Kidney glomerular epithelial cell (primary cell): ENCODE data around the gene USP11.
A peak's percentile ranks its signal among the peaks of the same experiment; 100 is the strongest.

ENCODE experiments used
- DNase-seq: peaks from one replicate; lab custom pipeline; 2025; lab: John Stamatoyannopoulos, UW

USP11 gene

DNA sequence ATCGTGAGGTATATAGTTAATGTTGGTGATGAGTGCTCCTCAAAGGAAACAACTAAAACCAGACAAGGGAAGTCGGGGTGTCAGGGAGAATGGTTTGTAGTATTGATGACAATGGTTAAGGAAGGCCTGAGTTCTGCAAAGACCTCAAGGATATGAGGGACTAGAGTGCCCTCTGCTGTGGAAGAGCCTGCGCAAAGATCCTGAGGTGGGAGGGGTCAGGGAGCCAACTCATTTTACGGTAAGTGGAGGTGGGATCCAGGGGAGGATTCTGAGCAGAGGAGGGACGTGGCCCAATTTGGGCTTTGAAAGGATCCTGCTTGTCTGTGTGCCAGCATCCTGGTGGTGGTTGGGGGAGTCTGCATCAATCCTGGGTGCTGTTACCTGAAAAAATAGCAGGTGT, 27.8 kb upstream of the USP11 start:
- DNase-seq = no peak

DNA sequence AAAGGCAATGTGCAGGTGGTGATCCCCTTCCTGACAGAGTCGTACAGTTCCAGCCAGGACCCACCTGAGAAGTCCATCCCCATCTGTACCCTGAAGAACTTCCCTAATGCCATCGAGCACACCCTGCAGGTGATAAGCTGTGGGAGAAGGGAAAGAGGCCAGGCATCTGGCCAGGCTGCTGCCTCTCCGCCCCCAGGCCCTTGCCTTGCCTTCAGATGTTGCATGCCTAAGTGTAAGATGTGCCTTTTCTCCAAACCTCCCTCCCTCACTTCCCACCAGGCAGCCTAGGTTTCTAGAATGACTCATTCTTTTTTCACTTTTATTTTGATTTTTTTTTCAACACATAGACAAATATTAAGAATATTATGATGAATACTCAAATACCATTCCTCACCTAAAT, 26.5 kb upstream of the USP11 start:
- no peak for DNase-seq

DNA sequence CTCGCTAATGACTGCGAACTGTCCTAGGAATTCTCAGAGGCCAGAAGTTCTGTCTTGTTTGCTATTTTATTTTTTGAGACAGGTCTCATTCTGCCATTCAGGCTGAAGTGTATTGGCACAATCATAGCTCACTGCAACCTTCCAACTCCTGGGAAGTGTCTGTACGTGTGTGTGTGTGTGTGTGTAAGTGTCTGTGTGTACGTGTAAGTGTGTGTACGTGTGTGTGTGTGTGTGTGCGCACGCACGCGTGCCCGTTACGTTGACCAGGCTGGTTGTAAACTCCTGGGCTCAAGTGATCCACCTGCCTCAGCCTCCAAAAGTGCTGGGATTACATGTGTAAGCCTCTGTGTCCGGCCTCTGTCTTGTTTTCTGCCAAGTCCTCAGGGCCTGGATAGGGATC, 24.7 kb upstream of the USP11 start:
- DNase-seq = no peak

DNA sequence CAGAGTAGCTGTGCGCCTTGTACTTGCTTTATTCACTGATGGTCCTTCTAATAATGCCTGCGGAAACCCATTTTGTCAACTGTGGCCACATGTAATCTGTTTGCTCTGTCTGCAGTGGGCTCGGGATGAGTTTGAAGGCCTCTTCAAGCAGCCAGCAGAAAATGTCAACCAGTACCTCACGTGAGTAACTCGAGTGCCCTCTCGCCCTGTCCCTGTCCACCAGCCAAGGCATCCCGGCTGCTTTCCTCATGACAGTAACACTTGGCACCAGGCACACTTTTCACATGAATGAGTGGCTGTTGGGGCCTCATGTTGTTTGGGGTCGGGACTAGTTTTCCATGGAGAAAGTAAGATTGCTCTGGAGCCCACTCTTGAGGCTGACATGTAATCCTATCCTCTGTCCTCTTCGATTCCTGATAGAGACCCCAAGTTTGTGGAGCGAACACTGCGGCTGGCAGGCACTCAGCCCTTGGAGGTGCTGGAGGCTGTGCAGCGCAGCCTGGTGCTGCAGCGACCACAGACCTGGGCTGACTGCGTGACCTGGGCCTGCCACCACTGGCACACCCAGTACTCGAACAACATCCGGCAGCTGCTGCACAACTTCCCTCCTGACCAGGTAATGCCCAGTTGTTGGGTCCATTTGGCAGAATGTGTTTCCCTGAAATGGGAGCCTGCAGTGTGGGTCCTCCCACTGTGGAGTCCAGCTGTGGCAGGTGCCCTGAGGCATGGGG, 23.1 kb upstream of the USP11 start:
- DNase-seq = no peak

GRCh38 chrX:47210661-47211425, 22.0 kb upstream of the USP11 start:
- DNase-seq = no peak

- DNase-seq = no peak
These were observed 20.2 kb upstream of the USP11 start for GRCh38 chrX:47212381-47213293.

DNA sequence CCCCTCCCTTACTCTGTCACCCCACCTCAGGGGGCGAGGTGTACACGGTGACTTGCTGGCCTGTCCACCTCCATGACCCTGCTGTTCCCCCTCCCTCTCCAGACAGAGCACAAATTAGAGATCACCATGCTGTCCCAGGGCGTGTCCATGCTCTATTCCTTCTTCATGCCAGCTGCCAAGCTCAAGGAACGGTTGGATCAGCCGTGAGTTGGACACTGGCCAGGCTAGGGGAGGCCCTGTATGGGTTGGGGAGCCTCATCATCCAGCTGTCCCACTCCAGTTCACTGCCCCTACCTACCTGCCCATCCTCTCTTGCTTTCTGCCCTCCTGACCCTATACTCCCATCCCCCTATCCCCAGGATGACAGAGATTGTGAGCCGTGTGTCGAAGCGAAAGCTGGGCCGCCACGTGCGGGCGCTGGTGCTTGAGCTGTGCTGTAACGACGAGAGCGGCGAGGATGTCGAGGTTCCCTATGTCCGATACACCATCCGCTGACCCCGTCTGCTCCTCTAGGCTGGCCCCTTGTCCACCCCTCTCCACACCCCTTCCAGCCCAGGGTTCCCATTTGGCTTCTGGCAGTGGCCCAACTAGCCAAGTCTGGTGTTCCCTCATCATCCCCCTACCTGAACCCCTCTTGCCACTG, 18.3 kb upstream of the USP11 start:
- DNase-seq = no peak

DNA sequence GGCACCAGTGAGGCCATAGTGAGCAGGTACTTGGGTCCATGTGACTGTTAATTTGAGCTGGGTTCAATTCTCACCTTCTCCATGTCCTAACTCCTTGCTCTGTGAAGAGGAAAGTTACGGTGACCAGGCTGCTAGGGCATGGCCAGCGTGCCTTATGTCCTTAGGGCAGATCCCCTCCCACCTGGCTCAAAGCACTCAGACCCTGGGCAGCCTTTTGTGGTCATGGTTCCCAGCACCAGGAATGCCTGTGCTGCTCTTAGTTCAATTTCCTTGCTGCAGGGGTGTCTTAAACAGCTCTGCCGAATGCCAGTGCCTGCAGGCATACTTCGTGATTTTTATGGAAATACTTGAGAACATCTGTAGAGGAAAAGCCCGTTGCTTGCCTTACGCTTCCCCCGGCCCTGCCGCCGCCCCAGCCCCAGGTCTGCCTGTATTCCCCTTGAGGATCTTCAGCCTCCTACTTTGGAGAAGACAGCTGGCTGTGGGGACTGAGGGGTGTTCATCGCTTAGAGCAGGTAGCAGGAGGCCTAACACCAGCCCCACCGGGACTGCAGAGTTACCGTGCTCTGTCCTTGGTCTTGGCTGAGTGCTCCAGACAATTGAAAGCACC, 17.4 kb upstream of the USP11 start:
- no peak for DNase-seq

GRCh38 chrX:47216393-47216925, 16.4 kb upstream of the USP11 start:
- no peak for DNase-seq

DNA sequence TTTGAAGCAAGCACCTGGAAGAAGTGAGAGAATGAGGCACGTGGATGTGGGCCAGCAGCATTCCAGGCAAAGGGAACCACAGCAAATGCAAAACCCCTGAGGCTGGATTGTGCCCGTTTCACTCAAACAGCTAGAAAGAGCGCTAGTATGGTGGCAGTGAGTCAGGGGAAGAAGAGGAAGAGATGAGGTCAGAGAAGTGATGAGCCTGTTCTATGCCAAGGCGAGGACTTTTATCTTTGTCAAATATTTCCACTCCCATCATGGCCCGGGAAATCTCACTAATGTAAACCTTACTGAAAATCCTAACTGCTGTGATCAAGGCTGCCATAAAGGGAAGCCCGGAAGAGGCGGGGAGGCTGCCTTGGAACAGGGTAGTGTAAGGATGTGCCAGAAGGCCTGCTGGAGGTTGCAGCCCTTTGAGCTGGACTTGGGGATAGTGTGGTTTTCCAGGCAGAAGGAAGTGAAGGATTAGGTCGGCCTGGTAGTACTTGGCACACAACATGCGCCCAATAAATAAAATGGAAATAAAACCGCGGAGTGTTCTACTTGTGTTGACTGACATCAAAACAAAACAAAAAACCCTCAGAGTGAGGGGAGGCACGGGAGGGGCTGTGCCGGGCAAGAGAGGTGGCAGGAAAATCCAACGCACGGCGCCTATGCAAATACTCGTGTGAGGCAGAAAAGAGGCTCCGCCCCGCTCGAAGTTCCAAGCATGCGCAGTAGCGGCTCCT, 15.5 kb upstream of the USP11 start:
- no peak for DNase-seq

- peak; percentile 87 for DNase-seq
These were observed 14.9 kb upstream of the USP11 start for GRCh38 chrX:47217852-47218279.

GRCh38 chrX:47218280-47218919, 14.4 kb upstream of the USP11 start, which contains the start of gene CDK16:
CDK16 (plus strand) TSS chrX:47218681; CDS start chrX:47223558, 4,877 bp downstream.
- DNase-seq = peak; percentile 45

DNA sequence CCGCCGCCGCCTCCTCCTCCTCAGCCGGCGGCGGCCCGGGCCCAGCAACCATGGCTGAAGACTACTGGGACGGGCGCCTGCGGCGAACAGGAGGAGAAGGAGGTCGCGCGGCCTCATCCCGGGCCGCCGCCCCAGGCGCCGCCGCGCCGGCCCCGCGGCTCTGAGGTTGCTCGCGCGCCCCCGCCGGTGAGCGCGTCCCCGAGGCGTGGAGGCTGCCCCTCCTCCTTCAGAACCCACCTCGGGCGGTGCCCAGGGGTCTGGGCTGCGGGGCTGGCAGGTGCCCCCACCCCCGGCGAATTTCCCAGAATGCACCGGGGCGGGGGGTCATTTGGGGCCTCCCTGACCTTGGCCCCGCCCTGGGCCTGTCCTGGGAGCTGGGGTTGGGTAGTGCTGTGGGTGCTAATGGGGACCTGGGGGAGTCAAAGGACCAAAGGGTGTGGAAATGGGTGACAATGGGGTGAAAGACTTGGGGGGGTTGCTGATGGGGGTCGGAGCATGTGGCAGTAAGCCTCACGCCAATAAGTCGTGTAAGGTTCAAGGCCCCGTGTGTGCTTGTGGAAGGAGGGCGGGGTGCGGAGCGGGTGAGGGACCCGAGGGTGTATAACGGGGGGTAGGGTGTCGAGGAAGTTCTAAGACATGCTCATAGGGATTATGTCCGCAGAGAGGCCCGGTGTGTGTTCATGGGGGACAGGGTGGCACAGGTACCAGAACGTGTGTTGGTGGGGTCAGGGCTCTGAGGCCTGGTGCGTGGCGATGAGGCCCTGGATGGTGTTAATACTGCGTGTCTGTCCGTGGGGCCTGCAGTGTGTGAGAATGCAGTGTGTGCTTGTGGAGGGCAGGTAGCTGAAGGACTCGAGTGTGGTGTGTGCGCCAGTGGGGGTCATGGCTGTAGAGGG, 13.6 kb upstream of the USP11 start:
- no peak for DNase-seq

- DNase-seq = no peak
These were observed 11.1 kb upstream of the USP11 start for GRCh38 chrX:47221756-47222155.

- no peak for DNase-seq
These were observed 10.0 kb upstream of the USP11 start for GRCh38 chrX:47222751-47223350.

DNA sequence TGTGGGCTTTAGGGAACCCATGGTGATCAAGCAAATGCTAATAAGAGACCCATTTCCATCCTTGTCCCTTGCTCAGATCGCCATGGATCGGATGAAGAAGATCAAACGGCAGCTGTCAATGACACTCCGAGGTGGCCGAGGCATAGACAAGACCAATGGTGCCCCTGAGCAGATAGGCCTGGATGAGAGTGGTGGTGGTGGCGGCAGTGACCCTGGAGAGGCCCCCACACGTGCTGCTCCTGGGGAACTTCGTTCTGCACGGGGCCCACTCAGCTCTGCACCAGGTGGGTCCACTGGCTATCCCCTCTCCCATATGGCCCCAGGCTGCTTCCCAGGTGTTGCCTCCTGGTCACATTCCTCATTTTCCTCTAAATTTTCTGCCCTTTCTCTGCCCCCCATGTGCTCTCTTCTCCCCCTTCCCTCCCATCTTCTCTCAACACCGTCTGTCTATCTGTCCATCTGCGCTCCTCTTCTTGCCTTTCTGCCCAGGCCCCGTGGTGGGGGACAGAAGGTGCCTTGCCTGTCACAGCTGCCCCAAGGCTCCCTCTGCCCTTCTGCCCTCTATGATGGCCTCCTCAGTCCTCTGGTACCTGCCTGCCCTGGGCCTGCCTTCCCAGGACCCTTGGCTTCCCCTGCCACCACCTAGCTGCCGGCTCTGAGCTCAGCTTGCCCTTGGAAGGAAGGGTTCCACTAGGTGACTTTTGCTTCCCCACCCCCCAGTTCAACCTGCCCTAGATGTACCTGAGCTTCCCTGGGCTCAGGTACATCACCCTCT, 9.1 kb upstream of the USP11 start:
- DNase-seq = no peak

GRCh38 chrX:47224266-47224895, 8.4 kb upstream of the USP11 start:
- no peak for DNase-seq
